H9 (cell line): Measurements from ENCODE around the gene PPP3CA. TPM values are rescaled to one million over a fixed set of nuclear protein-coding genes. Genes with fewer than 3 reads are reported as not detected.

Experiments used
- DNase-seq: peaks from one replicate; pipeline ENCODE4 v3.0.0-alpha.2; 2017
- H2AFZ ChIP-seq: one replicate; pipeline ENCODE4 v1.6.1; 2013; ENCODE audit warnings: mild to moderate bottlenecking, low read length, control low read depth, moderate library complexity
- H2AK5ac ChIP-seq: 2 replicates; pipeline ENCODE4 v1.6.1; 2013; ENCODE audit warnings: low read length, control low read depth, mixed read lengths; ENCODE audit not compliant: insufficient read length
- H2BK120ac ChIP-seq: one replicate; pipeline ENCODE4 v1.6.1; 2013; ENCODE audit warnings: low read depth, mild to moderate bottlenecking, low read length, control low read depth, inconsistent platforms; ENCODE audit not compliant: poor library complexity, severe bottlenecking
- H2BK12ac ChIP-seq: 2 replicates; pipeline ENCODE4 v1.6.1; 2013; ENCODE audit warnings: low read length, control low read depth, mixed read lengths, low read depth; ENCODE audit not compliant: insufficient read length
- H2BK15ac ChIP-seq: 2 replicates; pipeline ENCODE4 v1.6.1; 2013; ENCODE audit warnings: low read depth, low read length, control low read depth
- H2BK20ac ChIP-seq: one replicate; pipeline ENCODE4 v1.6.1; 2013; ENCODE audit warnings: low read depth, mild to moderate bottlenecking, low read length, control low read depth, inconsistent platforms; ENCODE audit not compliant: poor library complexity, severe bottlenecking
- H2BK5ac ChIP-seq: 2 replicates; pipeline ENCODE4 v1.6.1; 2013; ENCODE audit warnings: low read length, control low read depth, mixed read lengths; ENCODE audit not compliant: insufficient read length
- H3K14ac ChIP-seq: 2 replicates; pipeline ENCODE4 v1.6.1; 2013; ENCODE audit warnings: low read length, control low read depth; ENCODE audit not compliant: insufficient read depth
- H3K18ac ChIP-seq: 2 replicates; pipeline ENCODE4 v1.6.1; 2013; ENCODE audit warnings: low read depth, mild to moderate bottlenecking, mixed read lengths, low read length, control low read depth; ENCODE audit not compliant: insufficient read length
- H3K23ac ChIP-seq: 2 replicates; pipeline ENCODE4 v1.6.1; 2013; ENCODE audit warnings: low read length, control low read depth, mixed read lengths, low read depth; ENCODE audit not compliant: insufficient read length
- H3K23me2 ChIP-seq: 2 replicates; pipeline ENCODE4 v1.6.1; 2013; ENCODE audit warnings: low read depth, mild to moderate bottlenecking, mixed read lengths, low read length, control low read depth; ENCODE audit not compliant: insufficient read length, poor library complexity, severe bottlenecking
- H3K27ac ChIP-seq: 2 replicates; pipeline ENCODE4 v1.5.1; 2013; ENCODE audit warnings: low read length, control low read depth, mixed read lengths, low read depth; ENCODE audit not compliant: insufficient read length
- H3K27me3 ChIP-seq: 2 replicates; pipeline ENCODE4 v1.6.1; 2013; ENCODE audit warnings: low read length, control low read depth, inconsistent platforms; ENCODE audit not compliant: insufficient read depth
- H3K4ac ChIP-seq: 2 replicates; pipeline ENCODE4 v1.6.1; 2013; ENCODE audit warnings: low read depth, mild to moderate bottlenecking, control low read depth, inconsistent platforms, low read length, moderate library complexity
- H3K4me1 ChIP-seq: 2 replicates; pipeline ENCODE4 v1.6.1; 2013; ENCODE audit warnings: low read length, control low read depth, inconsistent platforms; ENCODE audit not compliant: insufficient read depth
- H3K4me2 ChIP-seq: 2 replicates; pipeline ENCODE4 v1.6.1; 2013; ENCODE audit warnings: low read length, control low read depth, mixed read lengths; ENCODE audit not compliant: insufficient read length, insufficient read depth
- H3K56ac ChIP-seq: 2 replicates; pipeline ENCODE4 v1.6.1; 2013; ENCODE audit warnings: low read depth, mild to moderate bottlenecking, mixed read lengths, low read length, control low read depth; ENCODE audit not compliant: insufficient read length
- H3K79me1 ChIP-seq: 2 replicates; pipeline ENCODE4 v1.6.1; 2013; ENCODE audit warnings: low read depth, mild to moderate bottlenecking, moderate library complexity, low read length, control low read depth, inconsistent platforms; ENCODE audit not compliant: insufficient read depth, poor library complexity, severe bottlenecking
- H3K79me2 ChIP-seq: 2 replicates; pipeline ENCODE4 v1.6.1; 2013; ENCODE audit warnings: low read length, control low read depth, inconsistent platforms; ENCODE audit not compliant: insufficient read depth
- H3K9ac ChIP-seq: 2 replicates; pipeline ENCODE4 v1.6.1; 2013; ENCODE audit warnings: low read length, control low read depth, mixed read lengths; ENCODE audit not compliant: insufficient read length; ENCODE audit errors: extremely low read depth
- H3K9me3 ChIP-seq: one replicate; pipeline ENCODE4 v1.6.1; 2013; ENCODE audit warnings: low read depth, low read length, inconsistent platforms; ENCODE audit not compliant: control insufficient read depth
- H3T11ph ChIP-seq: one replicate; pipeline ENCODE4 v1.6.1; 2013; ENCODE audit warnings: mild to moderate bottlenecking, low read length, control low read depth, inconsistent platforms
- H4K20me1 ChIP-seq: one replicate; pipeline ENCODE4 v1.6.1; 2013; ENCODE audit not compliant: control insufficient read depth, insufficient read length, insufficient read depth
- H4K5ac ChIP-seq: 2 replicates; pipeline ENCODE4 v1.6.1; 2013; ENCODE audit warnings: low read depth, mild to moderate bottlenecking, mixed read lengths, low read length, control low read depth; ENCODE audit not compliant: insufficient read length
- H4K8ac ChIP-seq: replicated peaks from 2 replicates; pipeline ENCODE4 v1.6.1; 2013; ENCODE audit warnings: low read length, control low read depth, mixed read lengths, low read depth; ENCODE audit not compliant: insufficient read length
- H4K91ac ChIP-seq: 2 replicates; pipeline ENCODE4 v1.6.1; 2013; ENCODE audit warnings: low read depth, mild to moderate bottlenecking, moderate library complexity, mixed read lengths, low read length, control low read depth; ENCODE audit not compliant: insufficient read length
- H3K27ac Mint-ChIP-seq, 3 experiments: 2 replicates in 2 of 3; 3 replicates in 1 of 3; pipeline ENCODE4 v1.8.0; 2020 to 2021; ENCODE audit warnings: mixed read lengths in 3 of 3, mild to moderate bottlenecking in 1 of 3, moderate library complexity in 1 of 3
- H3K27me3 Mint-ChIP-seq: 2 replicates; pipeline ENCODE4 v1.8.0; 2021; ENCODE audit warnings: low read depth, mild to moderate bottlenecking, moderate library complexity, mixed read lengths
- H3K36me3 Mint-ChIP-seq, 3 experiments: 2 replicates in 2 of 3; 3 replicates in 1 of 3; pipeline ENCODE4 v1.8.0; 2020 to 2021; ENCODE audit warnings: low read depth in 3 of 3, mixed read lengths in 3 of 3; ENCODE audit not compliant: insufficient read depth in 1 of 3
- H3K4me1 Mint-ChIP-seq, 2 experiments: 2 replicates each; pipeline ENCODE4 v1.8.0; 2020; ENCODE audit warnings: mixed read lengths in 2 of 2
- H3K4me3 Mint-ChIP-seq, 2 experiments: 2 replicates in 1 of 2; 3 replicates in 1 of 2; pipeline ENCODE4 v1.8.0; 2020 to 2021; ENCODE audit warnings: mild to moderate bottlenecking in 2 of 2, mixed read lengths in 2 of 2, moderate library complexity in 1 of 2
- H3K9me3 Mint-ChIP-seq, 2 experiments: 2 replicates in 1 of 2; 3 replicates in 1 of 2; pipeline ENCODE4 v1.8.0; 2020; ENCODE audit warnings: mild to moderate bottlenecking in 2 of 2, mixed read lengths in 2 of 2, moderate library complexity in 1 of 2
- WGBS: extraction: QIAGEN DNeasy Blood & Tissue Kit; methylation state at CpG from one replicate; pipeline ENCODE4 v1.1.7; 2013; ENCODE audit warnings: missing lambda C conversion rate, low lambda C conversion rate, mixed read lengths; ENCODE audit not compliant: insufficient read length; ENCODE audit errors: extremely low coverage; 5-methylcytosine and 5-hydroxymethylcytosine counted together
- total RNA-seq: library from RNA; stranded (reverse); gene quantifications from 2 replicates; pipeline ENCODE4 v1.2.1, GENCODE V29; 2021
- TF ChIP-seq, protein P1 (sequence below): fragments of 200-600 bp; sonication (generic); conservative IDR thresholded peaks from 3 replicates; pipeline ENCODE4 v1.8.0; 2021; ENCODE audit warnings: antibody characterized with exemption, mild to moderate bottlenecking

Gene PPP3CA
- total RNA-seq, 1 experiment from 2014 or later, result 16.8 TPM

DNA sequence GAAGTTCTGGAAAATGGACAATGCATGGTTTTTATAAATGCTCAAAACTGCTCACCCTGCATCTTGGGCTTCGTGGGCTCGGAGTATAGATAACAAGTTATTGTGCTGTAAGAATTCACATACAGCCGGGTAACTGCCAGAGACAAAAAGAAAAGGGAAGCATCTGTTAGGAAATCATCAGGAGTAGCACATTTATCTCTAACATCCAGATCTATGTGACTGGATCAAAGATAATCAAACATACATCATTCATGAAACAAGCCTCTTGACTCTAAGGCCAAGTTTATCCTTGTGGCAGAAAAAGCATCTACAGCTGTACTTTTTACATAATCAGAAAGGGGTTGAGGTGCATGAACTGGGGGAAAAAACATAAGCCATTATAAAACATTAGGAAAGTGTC lies 264.2 kb downstream of the PPP3CA start:
- no peak overlapping the region for H3K14ac ChIP-seq
- H3K36me3 Mint-ChIP-seq, result peaks cover 0 to 4% (median 2%) of the 10 kb centered on the region in 3 experiments; a peak in 2 of 7 replicates
- H2BK12ac ChIP-seq, result no peak overlapping the region
- H3K79me2 ChIP-seq, result no peaks in the 10 kb centered on the region
- no peak overlapping the region for H2BK15ac ChIP-seq
- H3K27ac Mint-ChIP-seq, result no peak overlapping the region
- H3K4me1 Mint-ChIP-seq, result 0 out of 4 replicates have a peak, but pooled peaks cover 2 to 3% of the 10 kb centered on the region in 2 experiments
- no peak overlapping the region for H3K4me3 Mint-ChIP-seq
- no peak overlapping the region for H3K9ac ChIP-seq
- no peaks in the 10 kb centered on the region for H3K9me3 Mint-ChIP-seq
- no peak overlapping the region for H3K23ac ChIP-seq
- H2AFZ ChIP-seq, result no peak overlapping the region
- DNase-seq, result no peak
- H3K79me1 ChIP-seq, result no peaks in the 10 kb centered on the region
- H3T11ph ChIP-seq, result no peak overlapping the region
- TF ChIP-seq, protein P1, sequence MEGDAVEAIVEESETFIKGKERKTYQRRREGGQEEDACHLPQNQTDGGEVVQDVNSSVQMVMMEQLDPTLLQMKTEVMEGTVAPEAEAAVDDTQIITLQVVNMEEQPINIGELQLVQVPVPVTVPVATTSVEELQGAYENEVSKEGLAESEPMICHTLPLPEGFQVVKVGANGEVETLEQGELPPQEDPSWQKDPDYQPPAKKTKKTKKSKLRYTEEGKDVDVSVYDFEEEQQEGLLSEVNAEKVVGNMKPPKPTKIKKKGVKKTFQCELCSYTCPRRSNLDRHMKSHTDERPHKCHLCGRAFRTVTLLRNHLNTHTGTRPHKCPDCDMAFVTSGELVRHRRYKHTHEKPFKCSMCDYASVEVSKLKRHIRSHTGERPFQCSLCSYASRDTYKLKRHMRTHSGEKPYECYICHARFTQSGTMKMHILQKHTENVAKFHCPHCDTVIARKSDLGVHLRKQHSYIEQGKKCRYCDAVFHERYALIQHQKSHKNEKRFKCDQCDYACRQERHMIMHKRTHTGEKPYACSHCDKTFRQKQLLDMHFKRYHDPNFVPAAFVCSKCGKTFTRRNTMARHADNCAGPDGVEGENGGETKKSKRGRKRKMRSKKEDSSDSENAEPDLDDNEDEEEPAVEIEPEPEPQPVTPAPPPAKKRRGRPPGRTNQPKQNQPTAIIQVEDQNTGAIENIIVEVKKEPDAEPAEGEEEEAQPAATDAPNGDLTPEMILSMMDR, result no peak
- H4K91ac ChIP-seq, result no peak overlapping the region
- no peaks in the 10 kb centered on the region for H3K27me3 Mint-ChIP-seq
- no peak overlapping the region for H3K18ac ChIP-seq
- no peak overlapping the region for H2BK5ac ChIP-seq
- H3K4ac ChIP-seq, result no peak overlapping the region
- no peaks in the 10 kb centered on the region for H3K23me2 ChIP-seq
- no CpG with 5 or more reads among the region's 3 CpGs for WGBS
- no peak overlapping the region for H4K5ac ChIP-seq
- no peak overlapping the region for H3K4me2 ChIP-seq
- H2BK120ac ChIP-seq, result no peak overlapping the region
- no peak overlapping the region for H3K27ac ChIP-seq
- no peaks in the 10 kb centered on the region for H3K27me3 ChIP-seq
- no peaks in the 10 kb centered on the region for H3K4me1 ChIP-seq
- no peak overlapping the region for H2BK20ac ChIP-seq
- H2AK5ac ChIP-seq, result no peak overlapping the region
- H4K20me1 ChIP-seq, result no peaks in the 10 kb centered on the region
- no peak overlapping the region for H4K8ac ChIP-seq
- H3K9me3 ChIP-seq, result no peaks in the 10 kb centered on the region
- no peak overlapping the region for H3K56ac ChIP-seq
